Ovary (tissue), 3 donors: Measurements from ENCODE around the gene HOXA13.

Experiments used
- POLR2A ChIP-seq: fragments of 450-650 bp; IDR thresholded peaks from one replicate; pipeline ENCODE4 v1.6.1; 2017; ENCODE audit warnings: antibody characterized with exemption, mild to moderate bottlenecking, moderate library complexity
- TF ChIP-seq, protein P1 (sequence below), 3 donors: fragments of 450-650 bp in 2 of 3; fragments of 200-600 bp in 1 of 3; IDR thresholded peaks; one replicate each; pipeline versions ENCODE4 v1.5.1 to v1.8.0; 2016 to 2022; ENCODE audit warnings: antibody characterized with exemption in 3 of 3, mild to moderate bottlenecking in 1 of 3
- donor health status: DM: no; HTN: no; CAD: no.

- no peak for TF ChIP-seq POLR2A
- TF ChIP-seq, protein P1, sequence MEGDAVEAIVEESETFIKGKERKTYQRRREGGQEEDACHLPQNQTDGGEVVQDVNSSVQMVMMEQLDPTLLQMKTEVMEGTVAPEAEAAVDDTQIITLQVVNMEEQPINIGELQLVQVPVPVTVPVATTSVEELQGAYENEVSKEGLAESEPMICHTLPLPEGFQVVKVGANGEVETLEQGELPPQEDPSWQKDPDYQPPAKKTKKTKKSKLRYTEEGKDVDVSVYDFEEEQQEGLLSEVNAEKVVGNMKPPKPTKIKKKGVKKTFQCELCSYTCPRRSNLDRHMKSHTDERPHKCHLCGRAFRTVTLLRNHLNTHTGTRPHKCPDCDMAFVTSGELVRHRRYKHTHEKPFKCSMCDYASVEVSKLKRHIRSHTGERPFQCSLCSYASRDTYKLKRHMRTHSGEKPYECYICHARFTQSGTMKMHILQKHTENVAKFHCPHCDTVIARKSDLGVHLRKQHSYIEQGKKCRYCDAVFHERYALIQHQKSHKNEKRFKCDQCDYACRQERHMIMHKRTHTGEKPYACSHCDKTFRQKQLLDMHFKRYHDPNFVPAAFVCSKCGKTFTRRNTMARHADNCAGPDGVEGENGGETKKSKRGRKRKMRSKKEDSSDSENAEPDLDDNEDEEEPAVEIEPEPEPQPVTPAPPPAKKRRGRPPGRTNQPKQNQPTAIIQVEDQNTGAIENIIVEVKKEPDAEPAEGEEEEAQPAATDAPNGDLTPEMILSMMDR (IDR thresholded peaks at IDR 0.05), result no peak
These were observed 43.7 kb upstream of the HOXA13 start for GRCh38 chr7:27243340-27244163.
